GM19324 (cell line): ENCODE measurements around the gene SMS.

Experiments used
- ATAC-seq: cut with Tn5 transposase; IDR thresholded peaks from one replicate; pipeline ENCODE4 v1.9.1; 2021; ENCODE audit warnings: mild to moderate bottlenecking, moderate library complexity; ENCODE audit not compliant: unreplicated experiment, low FRiP score

SMS gene

GRCh38 chrX:21974011-21974385 is 33.5 kb downstream of the SMS start:
- ATAC-seq, result peak; percentile 88

GRCh38 chrX:21975242-21975641 is 34.7 kb downstream of the SMS start:
- ATAC-seq, result no peak

GRCh38 chrX:21975812-21976211 is 35.3 kb downstream of the SMS start:
- no peak for ATAC-seq

GRCh38 chrX:21978346-21978745 is 37.8 kb downstream of the SMS start:
- ATAC-seq, result no peak

- ATAC-seq, result no peak
These were observed 41.8 kb downstream of the SMS start for GRCh38 chrX:21982311-21982710.

GRCh38 chrX:21985332-21985777 is 44.8 kb downstream of the SMS start:
- ATAC-seq, result peak; percentile 87

GRCh38 chrX:21986596-21986995 is 46.1 kb downstream of the SMS start:
- ATAC-seq, result no peak

GRCh38 chrX:21989384-21989783 is 48.9 kb downstream of the SMS start:
- ATAC-seq, result no peak

- no peak for ATAC-seq
These were observed 50.3 kb downstream of the SMS start for GRCh38 chrX:21990832-21991231.

- no peak for ATAC-seq
These were observed 51.0 kb downstream of the SMS start for GRCh38 chrX:21991504-21991903.

- ATAC-seq, result peak; percentile 87
These were observed 52.8 kb downstream of the SMS start for GRCh38 chrX:21993265-21993664.

- no peak for ATAC-seq
These were observed 56.5 kb downstream of the SMS start for GRCh38 chrX:21996872-21997455.

- ATAC-seq, result no peak
These were observed 57.5 kb downstream of the SMS start for GRCh38 chrX:21998037-21998436.

GRCh38 chrX:22004866-22005265 is 64.4 kb downstream of the SMS start:
- ATAC-seq, result no peak

- no peak for ATAC-seq
These were observed 71.5 kb downstream of the SMS start for GRCh38 chrX:22012051-22012450.

GRCh38 chrX:22012931-22013330 is 72.4 kb downstream of the SMS start:
- no peak for ATAC-seq

GRCh38 chrX:22015139-22015750 is 74.7 kb downstream of the SMS start:
- no peak for ATAC-seq

GRCh38 chrX:22021751-22022324 is 81.3 kb downstream of the SMS start:
- no peak for ATAC-seq

- ATAC-seq, result no peak
These were observed 84.1 kb downstream of the SMS start for GRCh38 chrX:22024577-22024976.

- ATAC-seq, result no peak
These were observed 85.2 kb downstream of the SMS start for GRCh38 chrX:22025751-22026150.

GRCh38 chrX:22026731-22027130 is 86.2 kb downstream of the SMS start:
- no peak for ATAC-seq

GRCh38 chrX:22032084-22032483 is 91.6 kb downstream of the SMS start, which contains the start of gene PHEX:
TSS of gene PHEX (plus strand) at chrX:22032325. CDS start at chrX:22033006, 681 bp downstream.
- no peak for ATAC-seq
